ENCODE data around the gene CLBA1. TPM values are rescaled to one million over a fixed set of nuclear protein-coding genes. Genes with fewer than 3 reads are reported as not detected.
"Not testable (repeated sequence)": the region's sequence is repeated elsewhere in the genome, so short reads cannot be mapped to it uniquely, and the experiment has no call there.

CLBA1 gene
- total RNA-seq, 1 donor from 2014 or later = 10.2 TPM

- TF ChIP-seq CTCF (IDR thresholded peaks at IDR 0.05; ENCODE audit: unreplicated experiment) = no peak
- H3K4me3 Mint-ChIP-seq = no peak overlapping the region
- no peak overlapping the region for H3K27ac Mint-ChIP-seq
- H3K36me3 Mint-ChIP-seq = no peaks in the 10 kb centered on the region
- H3K9me3 Mint-ChIP-seq = no peaks in the 10 kb centered on the region
- no peaks in the 10 kb centered on the region for H3K4me1 Mint-ChIP-seq
- peaks cover 35% of the 10 kb centered on the region for H3K27me3 Mint-ChIP-seq (ENCODE audit: low read depth)
- no peak for DNase-seq (ENCODE audit: low spot score in 2 of 2, unreplicated experiment in 2 of 2)
These were observed 43.0 kb upstream of the CLBA1 start for GRCh38 chr14:104942586-104942985.

- H3K9me3 Mint-ChIP-seq; H3K4me3 Mint-ChIP-seq; H3K36me3 Mint-ChIP-seq; DNase-seq (ENCODE audit: low spot score in 2 of 2, unreplicated experiment in 2 of 2); H3K27ac Mint-ChIP-seq; H3K4me1 Mint-ChIP-seq: not testable (repeated sequence)
- peaks cover 27% of the 10 kb centered on the region for H3K27me3 Mint-ChIP-seq (ENCODE audit: low read depth)
These were observed 42.2 kb upstream of the CLBA1 start for GRCh38 chr14:104943216-104944015.

- not testable (repeated sequence) for H3K36me3 Mint-ChIP-seq; H3K4me1 Mint-ChIP-seq; H3K4me3 Mint-ChIP-seq; H3K9me3 Mint-ChIP-seq; H3K27ac Mint-ChIP-seq; DNase-seq (ENCODE audit: low spot score in 2 of 2, unreplicated experiment in 2 of 2)
- peaks cover 21% of the 10 kb centered on the region for H3K27me3 Mint-ChIP-seq (ENCODE audit: low read depth)
These were observed 41.6 kb upstream of the CLBA1 start for GRCh38 chr14:104944016-104944308.

- H3K27me3 Mint-ChIP-seq (ENCODE audit: low read depth) = peaks cover 15% of the 10 kb centered on the region
- H3K4me3 Mint-ChIP-seq; H3K27ac Mint-ChIP-seq; H3K4me1 Mint-ChIP-seq; H3K36me3 Mint-ChIP-seq; H3K9me3 Mint-ChIP-seq; DNase-seq (ENCODE audit: low spot score in 2 of 2, unreplicated experiment in 2 of 2): not testable (repeated sequence)
These were observed 41.0 kb upstream of the CLBA1 start for GRCh38 chr14:104944436-104945205.

- not testable (repeated sequence) for H3K27me3 Mint-ChIP-seq (ENCODE audit: low read depth); H3K4me3 Mint-ChIP-seq; H3K4me1 Mint-ChIP-seq; H3K27ac Mint-ChIP-seq; DNase-seq (ENCODE audit: low spot score in 2 of 2, unreplicated experiment in 2 of 2); H3K36me3 Mint-ChIP-seq; H3K9me3 Mint-ChIP-seq
These were observed 40.3 kb upstream of the CLBA1 start for GRCh38 chr14:104945266-104945665.

GRCh38 chr14:104945986-104946965 lies 39.3 kb upstream of the CLBA1 start:
- not testable (repeated sequence) for H3K27ac Mint-ChIP-seq; H3K4me3 Mint-ChIP-seq; H3K27me3 Mint-ChIP-seq (ENCODE audit: low read depth); H3K36me3 Mint-ChIP-seq; H3K4me1 Mint-ChIP-seq; DNase-seq (ENCODE audit: low spot score in 2 of 2, unreplicated experiment in 2 of 2); H3K9me3 Mint-ChIP-seq

GRCh38 chr14:104947201-104947600 lies 38.4 kb upstream of the CLBA1 start:
- not testable (repeated sequence) for H3K9me3 Mint-ChIP-seq

GRCh38 chr14:104947881-104948735 lies 37.5 kb upstream of the CLBA1 start:
- H3K9me3 Mint-ChIP-seq; H3K4me3 Mint-ChIP-seq; H3K4me1 Mint-ChIP-seq; H3K27me3 Mint-ChIP-seq (ENCODE audit: low read depth); H3K27ac Mint-ChIP-seq; DNase-seq (ENCODE audit: low spot score in 2 of 2, unreplicated experiment in 2 of 2); H3K36me3 Mint-ChIP-seq: not testable (repeated sequence)

More at GRCh38 chr14:104947201-104947600, 38.4 kb upstream of the CLBA1 start:
- H3K4me1 Mint-ChIP-seq; DNase-seq (ENCODE audit: low spot score in 2 of 2, unreplicated experiment in 2 of 2); H3K4me3 Mint-ChIP-seq; H3K27me3 Mint-ChIP-seq (ENCODE audit: low read depth); H3K27ac Mint-ChIP-seq; H3K36me3 Mint-ChIP-seq: not testable (repeated sequence)

Data from mesothelial cell of epicardium (in vitro differentiated cells).